Breast epithelium (tissue), 3 donors: ENCODE measurements around the gene ZNF785.

Experiments
- POLR2A ChIP-seq: fragments of 450-650 bp; IDR thresholded peaks from one replicate; pipeline ENCODE4 v1.6.1; 2016; ENCODE audit warnings: antibody characterized with exemption, mild to moderate bottlenecking, moderate library complexity
- POLR2AphosphoS5 ChIP-seq, 3 donors: sonication (generic); formaldehyde crosslinking; IDR thresholded peaks; one replicate each; pipeline ENCODE4 v1.6.1; 2017; ENCODE audit warnings: antibody characterized with exemption in 3 of 3

GRCh38 chr16:30567991-30568638, 17.4 kb downstream of the ZNF785 start:
- TF ChIP-seq POLR2A (no peak), POLR2AphosphoS5 (IDR thresholded peaks at IDR 0.05) (no peak)
